ENCODE measurements around the gene ATOH7.
"Not testable (repeated sequence)": the region's sequence is repeated elsewhere in the genome, so short reads cannot be mapped to it uniquely, and the experiment has no call there.

The ATOH7 gene

DNA sequence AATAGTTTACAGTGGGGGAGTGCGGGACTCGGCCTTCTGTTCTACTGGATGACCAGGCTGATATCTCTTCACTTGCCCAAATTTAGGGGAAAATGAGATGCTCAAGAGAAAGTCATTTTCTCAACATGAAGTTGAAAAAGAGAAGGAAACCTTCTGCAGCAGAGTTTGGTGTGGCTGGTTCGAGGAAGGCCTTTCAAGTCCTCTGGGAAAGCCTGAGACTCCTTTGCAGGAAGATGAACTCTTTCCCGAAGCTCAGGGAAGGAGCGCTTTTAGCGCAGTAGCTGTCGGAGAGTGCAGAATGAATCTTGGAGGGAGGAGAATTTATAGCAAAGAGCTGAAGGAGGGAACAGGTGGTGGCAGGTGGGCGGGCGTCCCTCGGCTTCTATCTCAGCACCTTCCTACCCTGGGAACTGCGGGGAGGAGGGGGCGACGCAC is at the start of gene ATOH7:
ATOH7 (minus strand) TSS at position 297 of the 435 bp plus-strand sequence. CDS start 436 bp downstream, outside the sequence.
- no peaks in the 10 kb centered on the region for H3K36me3 ChIP-seq (ENCODE audit: control insufficient read depth in 2 of 2, insufficient read depth in 2 of 2, low read length in 2 of 2)
- H3K27me3 ChIP-seq (ENCODE audit: control insufficient read depth in 2 of 2, insufficient read depth in 2 of 2, low read length in 2 of 2) = peaks cover 0 to 3% of the 10 kb centered on the region in 2 donors
- H3K9ac ChIP-seq (ENCODE audit: low read depth in 1 of 2, low read length in 2 of 2) = peak within 1 kb of the TSS; percentile 67 to 74
- peak within 1 kb of the TSS; percentile 30 to 61 for H3K27ac ChIP-seq (ENCODE audit: low read depth in 2 of 2, low read length in 2 of 2)
- H3K9me3 ChIP-seq (ENCODE audit: control insufficient read depth in 2 of 2, low read length in 2 of 2) = no peaks in the 10 kb centered on the region
- peaks cover 0 to 6% of the 10 kb centered on the region in 2 donors for H3K4me1 ChIP-seq (ENCODE audit: control insufficient read depth in 2 of 2, insufficient read depth in 2 of 2, low read length in 2 of 2)
- H3K4me3 ChIP-seq (ENCODE audit: low read length in 2 of 2) = peak within 1 kb of the TSS; percentile 68 to 79

- Histone ChIP-seq H3K9ac (ENCODE audit: low read depth in 1 of 2, low read length in 2 of 2) (no peak overlapping the region), H3K4me3 (ENCODE audit: low read length in 2 of 2) (no peak overlapping the region), H3K27ac (ENCODE audit: low read depth in 2 of 2, low read length in 2 of 2) (no peak overlapping the region), H3K36me3 (ENCODE audit: control insufficient read depth in 2 of 2, insufficient read depth in 2 of 2, low read length in 2 of 2) (peaks cover 2 to 3% of the 10 kb centered on the region in 2 donors), H3K27me3 (ENCODE audit: control insufficient read depth in 2 of 2, insufficient read depth in 2 of 2, low read length in 2 of 2) (no peaks in the 10 kb centered on the region), H3K9me3 (ENCODE audit: control insufficient read depth in 2 of 2, low read length in 2 of 2) (peaks cover 0 to 3% of the 10 kb centered on the region in 2 donors), H3K4me1 (ENCODE audit: control insufficient read depth in 2 of 2, insufficient read depth in 2 of 2, low read length in 2 of 2) (no peaks in the 10 kb centered on the region)
Observed at GRCh38 chr10:68280758-68281157, 48.8 kb upstream of the ATOH7 start.

GRCh38 chr10:68278906-68279753 is 47.2 kb upstream of the ATOH7 start:
- not testable (repeated sequence) for H3K36me3 ChIP-seq (ENCODE audit: control insufficient read depth in 2 of 2, insufficient read depth in 2 of 2, low read length in 2 of 2); H3K27ac ChIP-seq (ENCODE audit: low read depth in 2 of 2, low read length in 2 of 2); H3K4me3 ChIP-seq (ENCODE audit: low read length in 2 of 2); H3K4me1 ChIP-seq (ENCODE audit: control insufficient read depth in 2 of 2, insufficient read depth in 2 of 2, low read length in 2 of 2); H3K9me3 ChIP-seq (ENCODE audit: control insufficient read depth in 2 of 2, low read length in 2 of 2); H3K9ac ChIP-seq (ENCODE audit: low read depth in 1 of 2, low read length in 2 of 2); H3K27me3 ChIP-seq (ENCODE audit: control insufficient read depth in 2 of 2, insufficient read depth in 2 of 2, low read length in 2 of 2)

DNA sequence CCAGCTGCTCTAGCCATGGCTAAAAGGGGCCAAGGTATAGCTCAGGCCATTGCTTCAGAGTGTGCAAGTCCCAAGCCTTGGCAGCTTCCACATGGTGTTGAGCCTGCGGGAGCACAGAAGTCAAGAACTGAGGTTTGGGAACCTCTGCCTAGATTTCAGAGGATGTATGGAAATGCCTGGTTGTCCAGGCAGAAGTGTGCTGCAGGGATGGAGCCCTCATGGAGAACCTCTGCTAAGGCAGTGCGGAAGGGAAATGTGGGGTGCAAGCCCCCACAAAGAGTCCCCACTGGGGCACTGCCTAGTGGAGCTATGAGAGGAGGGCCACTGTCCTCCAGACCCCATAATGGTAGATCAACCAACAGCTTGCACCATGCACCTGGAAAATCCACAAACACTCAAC is 45.9 kb upstream of the ATOH7 start:
- H3K9me3 ChIP-seq (ENCODE audit: control insufficient read depth in 2 of 2, low read length in 2 of 2) = not testable (repeated sequence)

DNA sequence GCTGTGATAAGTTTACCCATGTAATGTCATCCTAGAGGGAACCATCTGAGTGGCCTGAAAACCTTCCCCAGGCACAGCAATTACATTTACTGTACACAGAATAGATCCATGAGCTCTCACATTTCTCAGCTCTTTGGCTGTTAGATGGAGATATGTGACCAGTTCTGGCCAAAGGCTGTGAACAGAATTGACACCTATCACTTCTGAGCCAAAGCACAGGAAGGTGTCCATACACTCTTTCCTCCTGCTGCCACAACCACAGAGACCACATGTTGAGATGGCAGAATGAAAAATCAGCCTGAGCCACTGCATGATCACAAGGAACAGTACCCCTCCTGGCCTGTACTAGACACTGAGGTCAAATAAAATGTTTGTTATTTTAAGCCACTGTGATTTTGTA is 44.3 kb upstream of the ATOH7 start:
- Histone ChIP-seq H3K36me3 (ENCODE audit: control insufficient read depth in 2 of 2, insufficient read depth in 2 of 2, low read length in 2 of 2) (no peaks in the 10 kb centered on the region), H3K9ac (ENCODE audit: low read depth in 1 of 2, low read length in 2 of 2) (no peak overlapping the region), H3K4me3 (ENCODE audit: low read length in 2 of 2) (no peak overlapping the region), H3K27me3 (ENCODE audit: control insufficient read depth in 2 of 2, insufficient read depth in 2 of 2, low read length in 2 of 2) (no peaks in the 10 kb centered on the region), H3K27ac (ENCODE audit: low read depth in 2 of 2, low read length in 2 of 2) (no peak overlapping the region), H3K4me1 (ENCODE audit: control insufficient read depth in 2 of 2, insufficient read depth in 2 of 2, low read length in 2 of 2) (no peaks in the 10 kb centered on the region), H3K9me3 (ENCODE audit: control insufficient read depth in 2 of 2, low read length in 2 of 2) (peaks cover 0 to 3% of the 10 kb centered on the region in 2 donors)

More for the DNA sequence above, 45.9 kb upstream of the ATOH7 start:
- not testable (repeated sequence) for H3K4me1 ChIP-seq (ENCODE audit: control insufficient read depth in 2 of 2, insufficient read depth in 2 of 2, low read length in 2 of 2); H3K9ac ChIP-seq (ENCODE audit: low read depth in 1 of 2, low read length in 2 of 2); H3K27ac ChIP-seq (ENCODE audit: low read depth in 2 of 2, low read length in 2 of 2); H3K36me3 ChIP-seq (ENCODE audit: control insufficient read depth in 2 of 2, insufficient read depth in 2 of 2, low read length in 2 of 2); H3K27me3 ChIP-seq (ENCODE audit: control insufficient read depth in 2 of 2, insufficient read depth in 2 of 2, low read length in 2 of 2); H3K4me3 ChIP-seq (ENCODE audit: low read length in 2 of 2)

- Histone ChIP-seq H3K27me3 (ENCODE audit: control insufficient read depth in 2 of 2, insufficient read depth in 2 of 2, low read length in 2 of 2) (no peaks in the 10 kb centered on the region), H3K27ac (ENCODE audit: low read depth in 2 of 2, low read length in 2 of 2) (no peak overlapping the region), H3K9me3 (ENCODE audit: control insufficient read depth in 2 of 2, low read length in 2 of 2) (peaks cover 0 to 3% of the 10 kb centered on the region in 2 donors), H3K9ac (ENCODE audit: low read depth in 1 of 2, low read length in 2 of 2) (no peak overlapping the region), H3K36me3 (ENCODE audit: control insufficient read depth in 2 of 2, insufficient read depth in 2 of 2, low read length in 2 of 2) (no peaks in the 10 kb centered on the region), H3K4me1 (ENCODE audit: control insufficient read depth in 2 of 2, insufficient read depth in 2 of 2, low read length in 2 of 2) (no peaks in the 10 kb centered on the region), H3K4me3 (ENCODE audit: low read length in 2 of 2) (no peak overlapping the region)
Observed at GRCh38 chr10:68275600-68276126, 43.8 kb upstream of the ATOH7 start.

GRCh38 chr10:68272833-68273232 is 40.9 kb upstream of the ATOH7 start:
- no peaks in the 10 kb centered on the region for H3K27me3 ChIP-seq (ENCODE audit: control insufficient read depth in 2 of 2, insufficient read depth in 2 of 2, low read length in 2 of 2)
- no peaks in the 10 kb centered on the region for H3K4me1 ChIP-seq (ENCODE audit: control insufficient read depth in 2 of 2, insufficient read depth in 2 of 2, low read length in 2 of 2)
- H3K36me3 ChIP-seq (ENCODE audit: control insufficient read depth in 2 of 2, insufficient read depth in 2 of 2, low read length in 2 of 2) = no peaks in the 10 kb centered on the region

DNA sequence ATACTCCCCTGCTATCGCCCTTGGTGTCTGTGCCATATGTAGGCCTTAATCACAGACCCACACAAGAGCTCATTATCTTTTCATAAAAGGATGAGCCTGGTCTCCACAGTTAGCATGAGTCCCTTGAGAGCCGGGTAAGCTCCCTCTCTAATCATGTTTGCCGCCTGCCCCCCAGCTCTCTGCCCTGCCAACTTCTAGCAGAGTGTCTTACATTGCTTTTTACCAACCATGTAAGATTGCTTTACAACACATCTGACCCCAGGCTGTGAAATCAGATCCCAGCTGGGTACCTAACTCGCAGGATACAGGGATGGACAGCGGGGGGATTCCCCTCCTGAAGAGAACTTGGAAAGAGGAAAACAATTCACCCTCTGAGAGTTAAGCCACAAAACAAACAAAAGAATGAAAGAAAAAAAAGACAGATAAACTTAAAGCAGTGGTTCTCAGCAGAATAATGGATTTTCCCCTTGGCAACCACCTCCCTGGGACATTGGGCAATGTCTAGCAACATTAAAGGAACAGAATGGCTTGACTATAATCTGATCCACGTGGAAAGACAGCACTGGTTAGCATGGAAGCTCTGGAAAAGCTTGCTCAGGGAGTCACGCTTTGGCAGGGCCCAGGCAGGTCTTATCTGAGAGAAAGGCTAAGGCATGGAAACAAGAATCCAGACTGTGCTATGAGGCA is 39.4 kb upstream of the ATOH7 start:
- Histone ChIP-seq H3K9ac (ENCODE audit: low read depth in 1 of 2, low read length in 2 of 2) (no peak overlapping the region), H3K27me3 (ENCODE audit: control insufficient read depth in 2 of 2, insufficient read depth in 2 of 2, low read length in 2 of 2) (no peaks in the 10 kb centered on the region), H3K27ac (ENCODE audit: low read depth in 2 of 2, low read length in 2 of 2) (no peak overlapping the region), H3K36me3 (ENCODE audit: control insufficient read depth in 2 of 2, insufficient read depth in 2 of 2, low read length in 2 of 2) (no peaks in the 10 kb centered on the region), H3K9me3 (ENCODE audit: control insufficient read depth in 2 of 2, low read length in 2 of 2) (no peaks in the 10 kb centered on the region), H3K4me3 (ENCODE audit: low read length in 2 of 2) (no peak overlapping the region), H3K4me1 (ENCODE audit: control insufficient read depth in 2 of 2, insufficient read depth in 2 of 2, low read length in 2 of 2) (no peaks in the 10 kb centered on the region)

More at GRCh38 chr10:68272833-68273232, 40.9 kb upstream of the ATOH7 start:
- H3K9ac ChIP-seq (ENCODE audit: low read depth in 1 of 2, low read length in 2 of 2) = no peak overlapping the region
- peaks cover 0 to 2% of the 10 kb centered on the region in 2 donors for H3K9me3 ChIP-seq (ENCODE audit: control insufficient read depth in 2 of 2, low read length in 2 of 2)
- H3K27ac ChIP-seq (ENCODE audit: low read depth in 2 of 2, low read length in 2 of 2) = no peak overlapping the region
- no peak overlapping the region for H3K4me3 ChIP-seq (ENCODE audit: low read length in 2 of 2)

DNA sequence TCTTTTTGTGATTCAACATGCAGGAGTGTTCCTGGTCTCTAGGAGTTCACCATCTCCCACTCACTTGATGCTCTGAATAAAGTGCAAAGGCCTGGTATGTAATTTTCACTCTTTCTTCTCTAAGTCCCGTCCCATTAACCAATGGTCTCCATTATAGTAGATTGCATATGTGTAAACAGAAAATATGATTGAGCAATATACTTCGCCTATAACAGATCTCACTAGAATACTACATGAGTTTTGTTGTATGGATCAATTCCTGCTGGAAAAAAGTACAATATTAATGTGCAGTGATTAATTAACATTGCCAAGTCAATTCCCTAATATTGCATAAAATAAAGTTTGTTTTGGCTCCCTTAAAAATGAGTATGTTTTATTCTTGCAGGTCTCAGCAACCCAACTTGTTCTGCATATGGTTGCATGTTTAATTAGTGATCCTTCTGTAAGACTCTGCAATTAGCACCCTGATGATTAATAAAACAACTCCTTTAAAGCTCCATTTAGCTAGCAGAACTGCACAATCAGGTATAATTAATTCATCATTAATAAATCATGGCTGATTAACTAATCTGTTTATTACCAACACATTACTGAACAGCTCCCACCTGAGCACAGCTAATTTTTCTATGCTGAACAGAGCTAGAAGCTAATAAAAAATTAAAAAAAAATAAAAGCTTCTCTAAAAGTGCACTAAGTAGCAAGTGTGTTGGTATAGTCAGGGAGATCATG is 37.8 kb upstream of the ATOH7 start:
- H3K9ac ChIP-seq (ENCODE audit: low read depth in 1 of 2, low read length in 2 of 2) = no peak overlapping the region
- H3K4me1 ChIP-seq (ENCODE audit: control insufficient read depth in 2 of 2, insufficient read depth in 2 of 2, low read length in 2 of 2) = no peaks in the 10 kb centered on the region
- no peaks in the 10 kb centered on the region for H3K9me3 ChIP-seq (ENCODE audit: control insufficient read depth in 2 of 2, low read length in 2 of 2)
- H3K36me3 ChIP-seq (ENCODE audit: control insufficient read depth in 2 of 2, insufficient read depth in 2 of 2, low read length in 2 of 2) = no peaks in the 10 kb centered on the region
- H3K27ac ChIP-seq (ENCODE audit: low read depth in 2 of 2, low read length in 2 of 2) = no peak overlapping the region
- no peaks in the 10 kb centered on the region for H3K27me3 ChIP-seq (ENCODE audit: control insufficient read depth in 2 of 2, insufficient read depth in 2 of 2, low read length in 2 of 2)
- no peak overlapping the region for H3K4me3 ChIP-seq (ENCODE audit: low read length in 2 of 2)
